Measurements from ENCODE around the gene ZNF223.

Gene ZNF223

DNA sequence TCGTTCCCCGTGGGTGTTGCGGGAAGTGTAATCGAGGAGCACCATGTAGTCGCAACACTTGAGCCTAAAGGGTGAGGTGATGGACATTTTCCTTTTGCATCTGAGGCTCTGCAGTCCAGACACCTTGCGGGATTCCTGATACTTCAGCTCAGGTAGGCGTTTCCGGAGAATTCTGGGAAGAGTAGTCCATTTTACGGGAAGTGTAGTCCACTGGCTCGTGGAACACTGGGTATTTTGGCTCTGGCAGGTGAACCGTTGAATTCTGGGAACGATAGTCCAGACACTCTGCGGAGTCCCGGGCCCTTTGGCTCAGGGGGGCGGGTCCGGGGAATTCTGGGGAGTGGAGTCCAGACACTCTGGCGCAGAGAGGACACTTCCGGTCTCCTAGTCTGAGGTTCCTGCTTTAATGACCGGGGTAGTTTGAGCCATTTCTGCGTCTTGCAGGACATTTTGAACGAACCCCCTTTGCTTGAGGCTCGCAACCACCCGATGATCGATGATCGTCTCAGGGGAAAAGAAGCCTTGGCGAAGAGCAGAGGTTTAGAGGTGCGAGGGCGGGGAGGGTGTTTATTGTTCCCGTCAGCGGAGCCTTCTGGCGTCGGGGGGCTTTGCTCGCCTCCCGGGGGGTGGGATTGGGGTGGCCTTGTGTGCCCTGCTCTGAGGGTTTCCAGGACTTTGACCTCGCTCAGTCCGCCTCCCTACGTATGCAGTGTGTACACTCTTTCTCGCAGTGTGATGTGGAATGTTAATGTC is at the start of gene ZNF223:
ZNF223 (plus strand) TSS at position 387 of the 753 bp plus-strand sequence. CDS start 3,141 bp downstream, outside the sequence.
- TF ChIP-seq, protein P1, sequence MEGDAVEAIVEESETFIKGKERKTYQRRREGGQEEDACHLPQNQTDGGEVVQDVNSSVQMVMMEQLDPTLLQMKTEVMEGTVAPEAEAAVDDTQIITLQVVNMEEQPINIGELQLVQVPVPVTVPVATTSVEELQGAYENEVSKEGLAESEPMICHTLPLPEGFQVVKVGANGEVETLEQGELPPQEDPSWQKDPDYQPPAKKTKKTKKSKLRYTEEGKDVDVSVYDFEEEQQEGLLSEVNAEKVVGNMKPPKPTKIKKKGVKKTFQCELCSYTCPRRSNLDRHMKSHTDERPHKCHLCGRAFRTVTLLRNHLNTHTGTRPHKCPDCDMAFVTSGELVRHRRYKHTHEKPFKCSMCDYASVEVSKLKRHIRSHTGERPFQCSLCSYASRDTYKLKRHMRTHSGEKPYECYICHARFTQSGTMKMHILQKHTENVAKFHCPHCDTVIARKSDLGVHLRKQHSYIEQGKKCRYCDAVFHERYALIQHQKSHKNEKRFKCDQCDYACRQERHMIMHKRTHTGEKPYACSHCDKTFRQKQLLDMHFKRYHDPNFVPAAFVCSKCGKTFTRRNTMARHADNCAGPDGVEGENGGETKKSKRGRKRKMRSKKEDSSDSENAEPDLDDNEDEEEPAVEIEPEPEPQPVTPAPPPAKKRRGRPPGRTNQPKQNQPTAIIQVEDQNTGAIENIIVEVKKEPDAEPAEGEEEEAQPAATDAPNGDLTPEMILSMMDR (IDR thresholded peaks at IDR 0.05; ENCODE audit: extremely low read depth, missing control alignments), result no peak
- peak; percentile 81 for DNase-seq (ENCODE audit: low spot score)

DNA sequence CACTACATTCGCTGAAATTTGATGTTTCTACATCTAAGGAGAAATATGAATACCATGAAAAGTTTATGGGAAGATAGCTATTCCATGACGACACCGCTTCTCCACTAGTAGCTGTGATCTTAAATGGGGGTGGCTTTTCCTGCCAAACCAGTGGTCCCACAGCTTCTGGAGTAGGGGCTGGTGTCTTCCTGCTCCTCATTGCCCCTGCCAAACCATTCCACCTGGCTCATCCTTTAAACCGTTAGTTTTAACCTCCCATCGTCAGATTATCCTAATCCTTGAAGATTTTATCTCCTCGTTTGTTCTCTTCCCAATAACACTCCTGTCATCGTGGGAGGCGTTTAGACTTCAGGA is 49.6 kb upstream of the ZNF223 start:
- TF ChIP-seq, protein P1 (IDR thresholded peaks at IDR 0.05; ENCODE audit: extremely low read depth, missing control alignments), result no peak
- DNase-seq (ENCODE audit: low spot score), result no peak

DNA sequence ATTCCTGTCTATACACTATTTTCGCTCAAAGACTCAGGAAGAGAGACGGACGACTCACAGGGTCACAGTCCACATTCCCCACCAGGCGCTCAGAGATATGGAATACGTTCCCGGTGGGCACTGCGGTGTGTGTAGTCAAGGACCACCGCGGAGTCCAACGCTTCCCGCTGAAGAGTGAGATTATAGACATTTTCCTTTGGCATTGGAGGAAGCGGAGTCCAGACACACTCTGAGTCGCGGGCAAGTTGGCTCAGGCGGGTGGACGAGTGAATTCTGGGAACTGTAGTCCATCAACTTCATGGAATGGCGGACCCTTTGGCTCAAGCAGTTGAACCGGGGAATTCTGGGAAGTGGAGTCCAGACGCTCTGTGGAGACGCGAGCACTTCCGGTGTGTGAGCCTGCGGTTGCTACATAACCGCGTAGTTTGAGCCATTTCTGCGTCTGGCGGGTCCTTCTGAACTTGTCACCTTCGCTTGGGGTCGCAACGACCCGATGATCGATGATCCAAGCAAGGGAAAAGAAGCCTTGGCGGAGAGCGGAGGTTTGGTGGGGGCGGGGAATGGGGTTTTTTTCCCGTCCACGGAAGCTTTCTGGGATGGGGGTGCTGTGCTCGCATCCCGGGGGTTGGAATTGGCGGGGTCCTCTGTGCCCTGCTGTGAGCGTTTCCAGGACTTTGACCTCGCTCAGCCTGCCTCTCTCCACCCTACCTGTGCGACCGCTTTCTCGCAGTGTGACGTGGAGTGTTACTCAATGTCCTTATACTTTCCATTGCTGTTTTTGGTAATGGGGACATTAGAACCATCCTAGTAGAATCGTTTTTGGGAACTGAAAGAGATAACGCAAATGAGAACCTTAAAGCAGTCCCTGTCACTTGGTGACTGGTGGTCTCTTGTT is 49.0 kb upstream of the ZNF223 start, which contains the start of gene ZNF230:
ZNF230 (plus strand) TSS at position 392 of the 895 bp plus-strand sequence. CDS start 4,122 bp downstream, outside the sequence.
- DNase-seq (ENCODE audit: low spot score), result peak; percentile 85
- TF ChIP-seq, protein P1 (IDR thresholded peaks at IDR 0.05; ENCODE audit: extremely low read depth, missing control alignments), result no peak

- DNase-seq (ENCODE audit: low spot score), result peak; percentile 16
- TF ChIP-seq, protein P1 (IDR thresholded peaks at IDR 0.05; ENCODE audit: extremely low read depth, missing control alignments), result no peak
Measured at GRCh38 chr19:44003461-44004009, 48.3 kb upstream of the ZNF223 start.

DNA sequence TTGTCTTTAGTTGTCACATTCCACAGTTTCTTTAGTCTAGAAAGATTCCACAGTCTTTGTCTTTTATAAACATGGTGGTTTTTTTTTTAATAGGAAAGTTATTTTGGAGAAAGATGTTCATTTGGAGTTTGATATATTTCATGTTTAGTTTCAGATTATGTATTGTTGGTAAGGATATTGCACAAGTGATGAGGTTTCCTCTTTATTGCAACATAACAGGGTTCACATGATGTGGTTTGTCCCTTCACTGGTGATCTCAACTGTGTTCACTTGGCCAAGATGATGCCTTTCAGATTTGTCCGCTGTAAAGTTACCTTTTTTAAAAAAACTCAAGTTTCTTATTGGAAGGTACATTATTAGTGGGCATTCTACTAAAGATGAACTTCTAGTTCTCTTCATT is 45.9 kb upstream of the ZNF223 start:
- TF ChIP-seq, protein P1 (IDR thresholded peaks at IDR 0.05; ENCODE audit: extremely low read depth, missing control alignments), result no peak
- DNase-seq (ENCODE audit: low spot score), result no peak

GRCh38 chr19:44007473-44007872 is 44.4 kb upstream of the ZNF223 start:
- TF ChIP-seq, protein P1 (IDR thresholded peaks at IDR 0.05; ENCODE audit: extremely low read depth, missing control alignments), result no peak
- DNase-seq (ENCODE audit: low spot score), result no peak
